ENCODE data around the gene EDA2R. TPM values are rescaled to one million over a fixed set of nuclear protein-coding genes. Genes with fewer than 3 reads are reported as not detected.

Gene EDA2R
- total and polyA plus RNA-seq, 2 donors (not counting 3 experiments of a cell fraction or from before 2014, with no cell fraction given), result 1.9 TPM

DNA sequence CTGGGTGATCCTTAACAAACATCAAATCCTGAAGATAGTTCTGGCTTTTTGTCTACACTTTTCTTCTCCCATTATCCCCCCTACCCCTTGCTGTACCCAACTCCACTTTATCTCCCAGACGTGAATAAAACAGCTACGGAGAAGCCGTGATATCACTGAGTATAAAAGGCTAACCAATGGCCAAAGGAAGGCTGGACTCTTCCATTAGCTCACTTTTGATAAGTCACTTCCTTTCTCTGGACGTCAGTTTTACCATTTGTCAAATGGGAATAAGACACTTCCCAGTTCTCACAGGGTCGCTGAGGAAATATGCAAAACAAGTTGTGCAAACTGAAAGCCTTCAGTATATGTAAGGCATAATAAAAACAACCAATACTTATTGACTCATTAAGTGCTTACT lies 38.6 kb upstream of the EDA2R start:
- ChIA-PET POLR2A (no interaction called here), CTCF (no interaction called here)
- dilution Hi-C loops (cut with MboI; ENCODE audit: extremely low pct_ligation_motif_present, low sequenced_read_pairs) (no loop called here), intact Hi-C loops (cut with micrococcal nuclease) (no loop called here)
- H3K4me2 ChIP-seq (ENCODE audit: insufficient read depth, low read length), result no peak overlapping the region
- DNase-seq (ENCODE audit: low read depth, low spot score), result peak; percentile 1
- no peak overlapping the region for H2AFZ ChIP-seq (ENCODE audit: low read depth, low read length)
- BruUV-seq (replicated peaks), result no TSS peak
- no peaks in the 10 kb centered on the region for H3K4me1 ChIP-seq (ENCODE audit: control insufficient read depth, extremely low read depth, insufficient read depth, low read length)
- no peak for FAIRE-seq
- no peak overlapping the region for H3K9ac ChIP-seq (replicated peaks; ENCODE audit: extremely low read depth, insufficient read depth, low read length)
- no peaks in the 10 kb centered on the region for H3K27me3 ChIP-seq (ENCODE audit: control insufficient read depth in 2 of 2, insufficient read depth in 2 of 2, low read length in 2 of 2)
- no peaks in the 10 kb centered on the region for H3K9me3 ChIP-seq (replicated peaks; ENCODE audit: control insufficient read depth, insufficient read depth, low read length)
- no peak overlapping the region for H3K27ac ChIP-seq (ENCODE audit: insufficient read depth, low read depth, low read length)
- H3K9me1 ChIP-seq (replicated peaks; ENCODE audit: control insufficient read depth, extremely low read depth, insufficient read depth, low read length), result no peaks in the 10 kb centered on the region
- H3K79me2 ChIP-seq (ENCODE audit: control insufficient read depth, insufficient read depth, low read length), result no peaks in the 10 kb centered on the region
- H3K4me3 ChIP-seq (replicated peaks in 1 of 3; ENCODE audit: insufficient read depth in 1 of 3, low read depth in 1 of 3, low read length in 3 of 3), result no peak overlapping the region
- no peaks in the 10 kb centered on the region for H3K36me3 ChIP-seq (ENCODE audit: control insufficient read depth in 2 of 2, extremely low read depth in 1 of 2, insufficient read depth in 2 of 2, low read length in 2 of 2)
- H4K20me1 ChIP-seq (replicated peaks; ENCODE audit: control insufficient read depth, extremely low read depth, insufficient read depth, low read length), result no peaks in the 10 kb centered on the region
- TF ChIP-seq, protein P1, sequence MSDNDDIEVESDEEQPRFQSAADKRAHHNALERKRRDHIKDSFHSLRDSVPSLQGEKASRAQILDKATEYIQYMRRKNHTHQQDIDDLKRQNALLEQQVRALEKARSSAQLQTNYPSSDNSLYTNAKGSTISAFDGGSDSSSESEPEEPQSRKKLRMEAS (IDR thresholded peaks at IDR 0.05; ENCODE audit: insufficient read depth, insufficient read length), result no peak
- TF ChIP-seq POLR2AphosphoS5 (IDR thresholded peaks at IDR 0.05; ENCODE audit: insufficient read depth, low read depth, low read length) (no peak), MYC (IDR thresholded peaks at IDR 0.05; ENCODE audit: low read depth, low read length) (no peak), GATA2 (IDR thresholded peaks at IDR 0.05; ENCODE audit: insufficient read depth, insufficient read length, low read depth, low read length) (no peak), POLR2A (IDR thresholded peaks at IDR 0.05; ENCODE audit: low read depth, low read length) (no peak), EZH2 (IDR thresholded peaks at IDR 0.05; ENCODE audit: borderline replicate concordance, low read depth, low read length, severe bottlenecking) (no peak), FOS (IDR thresholded peaks at IDR 0.05; ENCODE audit: borderline replicate concordance, insufficient read depth, low read length) (no peak), JUN (IDR thresholded peaks at IDR 0.05; ENCODE audit: borderline replicate concordance, insufficient read depth, insufficient read length, low read depth) (no peak)
- TF ChIP-seq, protein P2, sequence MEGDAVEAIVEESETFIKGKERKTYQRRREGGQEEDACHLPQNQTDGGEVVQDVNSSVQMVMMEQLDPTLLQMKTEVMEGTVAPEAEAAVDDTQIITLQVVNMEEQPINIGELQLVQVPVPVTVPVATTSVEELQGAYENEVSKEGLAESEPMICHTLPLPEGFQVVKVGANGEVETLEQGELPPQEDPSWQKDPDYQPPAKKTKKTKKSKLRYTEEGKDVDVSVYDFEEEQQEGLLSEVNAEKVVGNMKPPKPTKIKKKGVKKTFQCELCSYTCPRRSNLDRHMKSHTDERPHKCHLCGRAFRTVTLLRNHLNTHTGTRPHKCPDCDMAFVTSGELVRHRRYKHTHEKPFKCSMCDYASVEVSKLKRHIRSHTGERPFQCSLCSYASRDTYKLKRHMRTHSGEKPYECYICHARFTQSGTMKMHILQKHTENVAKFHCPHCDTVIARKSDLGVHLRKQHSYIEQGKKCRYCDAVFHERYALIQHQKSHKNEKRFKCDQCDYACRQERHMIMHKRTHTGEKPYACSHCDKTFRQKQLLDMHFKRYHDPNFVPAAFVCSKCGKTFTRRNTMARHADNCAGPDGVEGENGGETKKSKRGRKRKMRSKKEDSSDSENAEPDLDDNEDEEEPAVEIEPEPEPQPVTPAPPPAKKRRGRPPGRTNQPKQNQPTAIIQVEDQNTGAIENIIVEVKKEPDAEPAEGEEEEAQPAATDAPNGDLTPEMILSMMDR (IDR thresholded peaks at IDR 0.05; ENCODE audit: extremely low read depth in 1 of 2, insufficient read depth in 1 of 2, low read depth in 1 of 2, low read length in 2 of 2), result no peak

All from endothelial cell of umbilical vein (primary cell).